SK-N-MC (cell line): Measurements from ENCODE around the gene MYLIP.
A peak's percentile ranks its signal among the peaks of the same experiment; 100 is the strongest.

ENCODE experiments used
- EZH2 ChIP-seq: fragments of 200-600 bp; sonication (generic); IDR thresholded peaks from one replicate; pipeline ENCODE4 v1.6.1; 2017; ENCODE audit warnings: antibody characterized with exemption
- FOXP2 ChIP-seq: optimal IDR thresholded peaks from 2 replicates; pipeline ENCODE3; 2011; ENCODE audit warnings: mild to moderate bottlenecking, moderate library complexity; ENCODE audit not compliant: insufficient read depth; ENCODE audit errors: extremely low read length, control extremely low read depth
- POLR2AphosphoS5 ChIP-seq: IDR thresholded peaks from 2 replicates; pipeline ENCODE4 v1.6.1; 2012; ENCODE audit warnings: mild to moderate bottlenecking, low read depth, low read length, borderline replicate concordance

DNA sequence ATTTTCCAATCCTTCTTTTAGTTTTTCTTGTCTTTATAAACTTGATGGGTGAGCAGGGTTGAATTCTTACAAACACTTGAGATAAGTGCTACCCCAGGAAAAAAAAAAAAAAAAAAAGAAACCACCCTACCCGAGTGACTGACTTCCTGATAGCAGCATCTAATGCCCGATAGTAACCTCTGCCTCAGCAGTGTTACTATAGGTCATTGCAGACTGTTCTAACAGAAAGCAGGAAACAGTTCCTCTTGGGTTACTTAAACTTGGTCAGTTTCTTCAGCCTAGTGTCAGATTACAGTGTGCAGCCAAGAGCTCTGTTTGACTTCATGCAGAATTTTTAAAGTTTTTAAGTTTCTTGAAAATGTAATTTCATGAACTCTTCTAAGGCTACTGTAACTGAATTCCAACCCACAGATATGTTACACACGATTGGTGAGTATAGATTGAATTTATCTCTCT lies 2.1 kb downstream of the MYLIP start:
- TF ChIP-seq POLR2AphosphoS5: 0 out of 2 replicates have a peak, but pooled peaks have one; percentile 26
- TF ChIP-seq EZH2: no peak
- TF ChIP-seq FOXP2: no peak
